GDM1 (cell line): ENCODE data around the gene EPS8.
"Not testable (repeated sequence)": the region's sequence is repeated elsewhere in the genome, so short reads cannot be mapped to it uniquely, and the experiment has no call there.

Experiments used
- DNase-seq: peaks from one replicate; lab custom pipeline; 2025; lab: John Stamatoyannopoulos, UW

EPS8 gene

GRCh38 chr12:15756822-15757221 lies 32.4 kb downstream of the EPS8 start:
- no peak for DNase-seq

- no peak for DNase-seq
These were observed 35.0 kb downstream of the EPS8 start for GRCh38 chr12:15754233-15754632.

- DNase-seq = no peak
These were observed 36.4 kb downstream of the EPS8 start for GRCh38 chr12:15752785-15753184.

GRCh38 chr12:15751741-15752140 lies 37.4 kb downstream of the EPS8 start:
- no peak for DNase-seq

GRCh38 chr12:15749937-15750336 lies 39.3 kb downstream of the EPS8 start:
- DNase-seq = no peak

- DNase-seq = not testable (repeated sequence)
These were observed 47.3 kb downstream of the EPS8 start for GRCh38 chr12:15741870-15742269.

- DNase-seq = no peak
These were observed 48.1 kb downstream of the EPS8 start for GRCh38 chr12:15741082-15741481.

GRCh38 chr12:15740389-15740788 lies 48.8 kb downstream of the EPS8 start:
- not testable (repeated sequence) for DNase-seq

GRCh38 chr12:15738438-15739015 lies 50.7 kb downstream of the EPS8 start:
- no peak for DNase-seq

- DNase-seq = no peak
These were observed 53.2 kb downstream of the EPS8 start for GRCh38 chr12:15735837-15736615.

- no peak for DNase-seq
These were observed 56.1 kb downstream of the EPS8 start for GRCh38 chr12:15733136-15733535.

GRCh38 chr12:15732341-15733061 lies 56.7 kb downstream of the EPS8 start:
- DNase-seq = no peak

- no peak for DNase-seq
These were observed 57.2 kb downstream of the EPS8 start for GRCh38 chr12:15731940-15732339.

- DNase-seq = no peak
These were observed 60.1 kb downstream of the EPS8 start for GRCh38 chr12:15729097-15729496.

GRCh38 chr12:15728118-15728598 lies 61.0 kb downstream of the EPS8 start:
- no peak for DNase-seq

- no peak for DNase-seq
These were observed 62.4 kb downstream of the EPS8 start for GRCh38 chr12:15726878-15727150.

GRCh38 chr12:15726027-15726877 lies 62.9 kb downstream of the EPS8 start:
- DNase-seq = no peak

- no peak for DNase-seq
These were observed 66.2 kb downstream of the EPS8 start for GRCh38 chr12:15722951-15723350.

- no peak for DNase-seq
These were observed 67.7 kb downstream of the EPS8 start for GRCh38 chr12:15721316-15722115.

GRCh38 chr12:15720295-15720694 lies 68.9 kb downstream of the EPS8 start:
- no peak for DNase-seq

- DNase-seq = no peak
These were observed 70.0 kb downstream of the EPS8 start for GRCh38 chr12:15719230-15719629.
